Neuron (in vitro differentiated cells): ENCODE data around the gene NAT8.
"Not testable (repeated sequence)": the region's sequence is repeated elsewhere in the genome, so short reads cannot be mapped to it uniquely, and the experiment has no call there.

Experiments used
- H2AFZ ChIP-seq: one replicate; pipeline ENCODE4 v1.6.1; 2013; ENCODE audit warnings: low read depth, mild to moderate bottlenecking, inconsistent platforms, low read length, moderate library complexity
- H3K27me3 ChIP-seq: one replicate; pipeline ENCODE4 v1.6.1; 2013; ENCODE audit warnings: low read length; ENCODE audit not compliant: insufficient read depth
- H3K36me3 ChIP-seq: one replicate; pipeline ENCODE4 v1.6.1; 2013; ENCODE audit warnings: low read length; ENCODE audit not compliant: insufficient read depth
- H3K4me1 ChIP-seq: one replicate; pipeline ENCODE4 v1.6.1; 2013; ENCODE audit warnings: low read length; ENCODE audit not compliant: insufficient read depth
- H3K4me3 ChIP-seq: 2 replicates; pipeline ENCODE4 v1.5.1; 2013; ENCODE audit warnings: mild to moderate bottlenecking, low read length, moderate library complexity
- H3K9me3 ChIP-seq: one replicate; pipeline ENCODE4 v1.6.1; 2013; ENCODE audit warnings: low read length

NAT8 gene

GRCh38 chr2:73654175-73654574 is 12.0 kb upstream of the NAT8 start:
- Histone ChIP-seq H3K4me1 (no peaks in the 10 kb centered on the region), H3K36me3 (no peaks in the 10 kb centered on the region), H3K27me3 (peaks cover under 1% of the 10 kb centered on the region), H2AFZ (no peak overlapping the region), H3K9me3 (peaks cover under 1% of the 10 kb centered on the region), H3K4me3 (no peak overlapping the region)

GRCh38 chr2:73652348-73652747 is 10.1 kb upstream of the NAT8 start:
- Histone ChIP-seq H3K9me3 (no peaks in the 10 kb centered on the region), H3K36me3 (no peaks in the 10 kb centered on the region)

GRCh38 chr2:73651591-73652230 is 9.5 kb upstream of the NAT8 start:
- Histone ChIP-seq H3K36me3 (no peaks in the 10 kb centered on the region), H2AFZ (no peak overlapping the region), H3K27me3 (no peaks in the 10 kb centered on the region), H3K4me3 (no peak overlapping the region), H3K9me3 (no peaks in the 10 kb centered on the region), H3K4me1 (no peaks in the 10 kb centered on the region)

More at GRCh38 chr2:73652348-73652747, 10.1 kb upstream of the NAT8 start:
- H3K4me3 ChIP-seq, result no peak overlapping the region
- no peaks in the 10 kb centered on the region for H3K4me1 ChIP-seq
- H2AFZ ChIP-seq, result no peak overlapping the region
- no peaks in the 10 kb centered on the region for H3K27me3 ChIP-seq

DNA sequence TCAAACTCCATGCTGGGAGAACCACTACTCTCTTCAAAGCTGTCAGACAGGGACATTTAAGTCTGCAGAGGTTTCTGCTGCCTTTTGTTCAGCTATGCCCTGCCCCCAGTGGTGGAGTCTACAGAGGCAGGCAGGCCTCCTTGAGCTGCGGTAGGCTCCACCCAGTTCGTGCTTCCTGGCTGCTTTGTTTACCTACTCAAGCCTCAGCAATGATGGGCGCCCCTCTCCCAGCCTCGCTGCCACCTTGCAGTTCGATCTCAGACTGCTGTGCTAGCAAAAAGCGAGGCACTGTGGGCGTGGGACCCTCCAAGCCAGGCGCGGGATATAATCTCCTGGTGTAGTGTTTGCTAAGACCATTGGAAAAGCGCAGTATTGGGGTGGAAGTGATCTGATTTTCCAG is 5.5 kb upstream of the NAT8 start:
- not testable (repeated sequence) for H3K9me3 ChIP-seq, H3K4me3 ChIP-seq, H3K4me1 ChIP-seq, H3K27me3 ChIP-seq, H3K36me3 ChIP-seq, H2AFZ ChIP-seq

DNA sequence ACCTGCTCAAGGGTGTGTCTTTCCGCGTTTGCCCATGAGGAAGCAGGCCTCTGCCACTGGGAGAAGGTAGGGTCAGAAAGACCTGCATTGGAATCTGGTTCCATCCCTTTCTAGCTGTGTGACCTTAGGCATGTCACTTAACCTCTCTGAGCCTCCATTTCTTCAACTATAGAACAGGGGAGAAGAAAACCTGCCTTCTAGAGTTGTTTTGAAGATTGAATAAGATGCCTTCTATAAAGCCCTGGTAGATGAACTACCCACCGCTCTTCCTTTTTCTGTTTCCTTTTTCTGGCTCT is 507 bp downstream of the NAT8 start:
- H3K36me3 ChIP-seq, result no peaks in the 10 kb centered on the region
- peaks cover 7% of the 10 kb centered on the region for H3K4me1 ChIP-seq
- no peak overlapping the region for H3K4me3 ChIP-seq
- no peak overlapping the region for H2AFZ ChIP-seq
- H3K27me3 ChIP-seq, result no peaks in the 10 kb centered on the region
- H3K9me3 ChIP-seq, result peaks cover 5% of the 10 kb centered on the region

GRCh38 chr2:73640946-73641766 is 1.1 kb downstream of the NAT8 start:
- Histone ChIP-seq H3K27me3 (no peaks in the 10 kb centered on the region), H3K36me3 (no peaks in the 10 kb centered on the region), H2AFZ (no peak overlapping the region), H3K9me3 (peaks cover 5% of the 10 kb centered on the region), H3K4me3 (no peak overlapping the region), H3K4me1 (peaks cover 7% of the 10 kb centered on the region)

DNA sequence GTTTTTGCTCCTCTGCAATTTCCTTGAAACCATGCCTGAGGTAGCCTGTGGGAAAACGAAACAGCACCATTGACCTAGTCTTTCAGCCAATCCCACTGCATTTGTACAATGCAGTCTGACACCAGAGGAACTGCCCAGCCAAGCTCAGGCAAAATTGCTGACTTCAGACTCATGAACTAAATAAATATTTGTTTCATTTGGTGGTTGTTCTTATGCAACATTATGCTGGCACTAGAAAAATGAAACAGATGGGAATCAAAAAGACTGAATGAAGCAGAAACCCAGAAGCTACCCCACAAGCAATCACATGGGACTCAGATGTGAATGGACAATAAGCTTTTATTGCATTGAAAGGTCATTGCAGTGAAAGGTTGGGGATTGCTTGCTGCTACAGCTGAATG is 1.7 kb downstream of the NAT8 start:
- Histone ChIP-seq H3K4me3 (no peak overlapping the region), H3K4me1 (peaks cover 7% of the 10 kb centered on the region), H2AFZ (no peak overlapping the region), H3K27me3 (no peaks in the 10 kb centered on the region), H3K9me3 (peaks cover 5% of the 10 kb centered on the region), H3K36me3 (no peaks in the 10 kb centered on the region)

- H3K4me3 ChIP-seq, result no peak overlapping the region
- H3K9me3 ChIP-seq, result peaks cover 5% of the 10 kb centered on the region
- H2AFZ ChIP-seq, result no peak overlapping the region
- no peaks in the 10 kb centered on the region for H3K27me3 ChIP-seq
- no peaks in the 10 kb centered on the region for H3K36me3 ChIP-seq
- peaks cover 7% of the 10 kb centered on the region for H3K4me1 ChIP-seq
Observed at GRCh38 chr2:73638429-73638828, 3.8 kb downstream of the NAT8 start.

DNA sequence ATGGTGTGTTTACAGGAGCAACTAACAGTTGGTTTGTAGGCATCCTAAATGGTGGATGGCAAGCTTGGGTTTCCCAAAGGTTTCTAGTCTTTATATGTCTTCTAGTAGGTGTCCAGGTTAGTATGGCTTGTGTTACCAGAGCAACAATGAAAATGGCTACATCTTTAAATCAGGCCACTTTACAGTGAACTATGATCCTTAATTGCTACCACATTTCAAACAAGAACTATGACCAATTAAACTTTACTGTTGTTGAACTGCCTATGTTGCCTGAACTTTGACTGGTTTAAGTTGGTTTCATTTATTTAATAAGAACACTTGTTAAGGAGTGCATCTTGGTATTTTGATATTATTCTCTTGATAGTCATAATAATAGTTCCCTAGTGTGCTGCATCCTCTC is 5.2 kb downstream of the NAT8 start:
- not testable (repeated sequence) for H3K27me3 ChIP-seq, H2AFZ ChIP-seq, H3K4me1 ChIP-seq, H3K9me3 ChIP-seq, H3K4me3 ChIP-seq, H3K36me3 ChIP-seq

DNA sequence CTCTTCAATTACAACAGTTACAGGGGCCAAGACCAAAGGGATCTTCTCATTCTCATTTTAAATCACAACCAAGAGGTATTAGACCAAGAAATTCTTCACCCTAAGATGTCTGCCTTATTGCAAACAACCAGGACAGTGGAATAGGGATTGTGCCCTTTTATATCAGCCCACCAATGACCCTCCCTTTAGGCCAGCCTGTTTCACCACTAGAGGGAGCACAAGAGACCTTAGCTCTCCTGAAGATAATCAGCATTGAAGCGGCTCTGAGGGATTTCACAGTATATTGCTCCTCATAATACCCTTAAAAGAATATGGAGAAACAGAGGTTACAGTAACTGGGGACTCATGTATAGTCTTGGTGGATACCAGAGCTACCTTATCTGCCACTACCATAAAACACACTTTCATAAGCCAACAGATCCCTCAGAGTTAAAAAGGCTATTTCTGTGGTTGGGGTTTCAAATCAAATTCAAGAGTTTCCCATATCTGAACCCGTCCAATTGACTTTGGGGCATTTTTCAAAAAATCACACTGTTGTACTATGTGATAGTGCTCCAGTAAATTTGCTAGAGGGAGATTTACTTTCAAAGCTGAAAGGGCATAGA is 11.5 kb downstream of the NAT8 start:
- not testable (repeated sequence) for H2AFZ ChIP-seq, H3K9me3 ChIP-seq, H3K4me1 ChIP-seq, H3K4me3 ChIP-seq, H3K27me3 ChIP-seq, H3K36me3 ChIP-seq

GRCh38 chr2:73628493-73628892 is 13.7 kb downstream of the NAT8 start:
- not testable (repeated sequence) for H3K27me3 ChIP-seq, H3K4me1 ChIP-seq, H2AFZ ChIP-seq, H3K4me3 ChIP-seq, H3K9me3 ChIP-seq, H3K36me3 ChIP-seq

DNA sequence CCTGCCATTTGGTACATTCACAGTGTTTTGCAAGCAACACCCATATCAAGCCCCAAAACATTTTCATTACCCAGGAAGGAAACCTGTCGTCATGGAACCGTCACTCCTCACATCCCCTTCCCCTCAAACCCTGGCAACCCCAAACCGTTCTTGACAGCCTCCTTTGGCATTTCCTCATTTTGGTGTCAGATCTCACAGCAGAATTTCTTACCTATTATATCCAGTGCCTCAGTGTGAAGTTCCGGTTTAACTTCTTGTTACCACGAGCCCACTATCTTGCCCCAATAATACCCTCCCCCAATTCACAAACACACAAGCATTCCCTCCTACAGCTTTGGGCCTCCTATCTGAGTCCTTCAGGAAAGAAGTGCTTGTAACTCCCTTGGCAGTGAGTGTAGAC is 16.0 kb downstream of the NAT8 start:
- H3K4me1 ChIP-seq, H2AFZ ChIP-seq, H3K36me3 ChIP-seq, H3K27me3 ChIP-seq, H3K9me3 ChIP-seq, H3K4me3 ChIP-seq: not testable (repeated sequence)

GRCh38 chr2:73624625-73625024 is 17.6 kb downstream of the NAT8 start:
- not testable (repeated sequence) for H3K9me3 ChIP-seq, H3K27me3 ChIP-seq, H3K4me3 ChIP-seq, H3K36me3 ChIP-seq, H3K4me1 ChIP-seq, H2AFZ ChIP-seq

DNA sequence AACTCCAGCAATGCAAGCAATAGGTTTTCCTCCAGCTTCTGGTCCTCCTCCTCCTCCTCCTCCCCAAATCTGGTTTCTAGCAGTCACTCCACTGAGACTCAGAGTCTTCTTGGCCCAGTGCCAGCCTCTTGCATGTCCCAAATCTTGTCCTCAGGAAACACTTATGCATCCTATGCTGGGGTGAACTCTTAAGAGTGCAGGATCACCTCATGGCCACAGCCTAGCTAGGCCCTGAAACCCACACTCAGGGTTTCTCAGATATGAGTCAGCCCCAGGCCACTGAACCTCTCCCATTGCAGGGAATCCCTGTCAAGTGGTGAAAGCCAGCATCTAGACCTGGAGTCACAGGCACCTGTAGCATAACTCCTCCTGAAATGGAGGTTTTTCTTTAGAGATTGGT is 18.2 kb downstream of the NAT8 start:
- not testable (repeated sequence) for H3K36me3 ChIP-seq, H3K27me3 ChIP-seq, H3K9me3 ChIP-seq, H3K4me1 ChIP-seq, H3K4me3 ChIP-seq, H2AFZ ChIP-seq
